GM18502 (cell line): ENCODE results near the gene ABLIM1.

ENCODE experiments used
- ATAC-seq: cut with Tn5 transposase; IDR thresholded peaks from one replicate; pipeline ENCODE4 v1.9.1; 2021; ENCODE audit warnings: mild to moderate bottlenecking; ENCODE audit not compliant: unreplicated experiment, poor library complexity

ABLIM1 gene

GRCh38 chr10:114551636-114551972 lies 106.5 kb downstream of the ABLIM1 start:
- no peak for ATAC-seq

GRCh38 chr10:114550756-114551635 lies 107.1 kb downstream of the ABLIM1 start:
- no peak for ATAC-seq

DNA sequence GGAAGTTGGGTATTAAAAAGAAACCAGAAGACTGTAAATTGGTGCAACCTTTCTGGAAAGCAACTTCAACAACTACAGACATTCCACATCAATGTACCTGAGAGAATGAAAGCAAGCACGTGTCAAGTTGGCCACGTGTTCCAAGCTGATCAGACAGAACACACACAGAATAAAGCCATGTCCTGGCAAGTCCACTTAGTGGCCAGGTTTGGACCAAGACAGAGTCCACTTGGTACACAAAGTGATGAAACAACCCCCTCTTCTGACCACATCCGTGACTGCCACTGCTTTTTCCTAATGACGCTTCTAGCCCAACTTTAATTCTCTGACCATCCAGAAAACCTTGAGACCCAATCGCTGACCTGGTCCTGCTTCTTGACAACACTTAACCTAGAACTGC lies 109.4 kb downstream of the ABLIM1 start:
- no peak for ATAC-seq

DNA sequence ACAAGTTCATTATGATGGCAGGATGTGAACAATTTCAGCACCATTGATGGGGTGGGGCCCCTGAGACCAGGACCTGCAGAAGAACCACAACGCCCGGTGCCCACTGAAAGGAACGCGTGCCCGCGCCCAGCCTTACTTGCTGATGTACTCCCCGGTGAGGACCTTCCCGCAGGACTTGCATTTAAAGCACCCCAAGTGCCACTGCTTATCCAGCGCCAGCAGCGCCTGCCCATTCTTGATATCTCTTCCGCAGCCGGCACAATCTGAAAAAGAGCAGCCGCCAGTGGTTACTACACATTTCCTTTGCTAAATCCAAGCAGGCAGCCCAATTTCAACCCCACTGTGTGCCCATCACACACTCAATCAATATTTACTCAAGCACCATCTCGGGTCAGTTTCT lies 110.6 kb downstream of the ABLIM1 start:
- ATAC-seq = no peak

- ATAC-seq = no peak
These were observed 111.0 kb downstream of the ABLIM1 start for GRCh38 chr10:114547056-114547455.

GRCh38 chr10:114545819-114546218 lies 112.3 kb downstream of the ABLIM1 start:
- ATAC-seq = no peak

- no peak for ATAC-seq
These were observed 113.0 kb downstream of the ABLIM1 start for GRCh38 chr10:114545071-114545470.

DNA sequence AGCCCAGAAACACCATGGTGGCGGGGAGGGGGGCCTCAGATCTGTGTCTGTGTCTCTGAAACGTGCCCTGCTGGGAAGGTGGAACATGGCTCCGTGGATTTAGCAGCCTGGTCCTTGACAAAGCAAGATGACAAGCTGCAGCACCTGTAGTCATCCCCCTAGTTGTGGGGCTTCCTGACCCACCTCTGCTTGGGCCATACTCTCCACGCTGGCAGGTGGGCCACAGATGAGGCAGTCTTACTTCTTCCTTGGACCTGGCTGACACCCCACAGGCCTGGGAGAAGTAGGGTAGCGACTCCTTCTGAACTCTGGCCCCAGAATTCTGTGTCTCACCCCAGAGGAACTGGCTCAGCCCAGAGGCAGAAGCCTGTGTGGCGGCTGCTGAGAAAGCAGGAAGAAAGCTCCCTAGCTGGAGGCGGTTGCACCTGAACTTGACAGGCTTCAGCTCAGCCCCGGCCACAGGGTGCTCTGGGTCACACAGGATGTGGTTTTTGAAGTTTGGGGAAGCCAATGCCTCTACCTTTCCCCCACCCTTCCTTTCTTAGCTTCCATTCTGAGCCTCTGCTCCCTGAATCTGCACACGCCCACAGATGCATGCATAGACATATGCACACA lies 113.9 kb downstream of the ABLIM1 start:
- ATAC-seq = peak; percentile 97

- no peak for ATAC-seq
These were observed 114.6 kb downstream of the ABLIM1 start for GRCh38 chr10:114543456-114543855.

DNA sequence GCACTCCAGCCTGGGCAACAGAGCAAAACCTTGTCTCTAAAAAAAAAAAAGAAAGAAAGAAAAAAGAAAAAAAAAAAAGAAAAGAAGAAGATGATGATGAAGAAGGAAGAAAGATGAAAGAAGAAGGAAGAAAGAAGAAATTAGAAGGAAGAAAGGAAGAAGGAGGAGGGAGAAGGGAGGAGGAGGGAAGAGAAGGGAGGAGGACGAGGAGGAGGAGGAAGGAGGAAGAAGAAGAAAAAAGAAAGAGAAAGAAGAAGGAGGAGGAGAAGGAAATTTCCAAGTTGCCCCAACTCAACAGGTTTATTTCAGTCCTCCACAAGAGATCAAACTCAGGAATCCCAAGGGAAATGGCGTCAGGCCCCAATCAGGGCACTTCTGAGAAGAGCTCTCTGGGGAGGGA lies 115.7 kb downstream of the ABLIM1 start:
- no peak for ATAC-seq

DNA sequence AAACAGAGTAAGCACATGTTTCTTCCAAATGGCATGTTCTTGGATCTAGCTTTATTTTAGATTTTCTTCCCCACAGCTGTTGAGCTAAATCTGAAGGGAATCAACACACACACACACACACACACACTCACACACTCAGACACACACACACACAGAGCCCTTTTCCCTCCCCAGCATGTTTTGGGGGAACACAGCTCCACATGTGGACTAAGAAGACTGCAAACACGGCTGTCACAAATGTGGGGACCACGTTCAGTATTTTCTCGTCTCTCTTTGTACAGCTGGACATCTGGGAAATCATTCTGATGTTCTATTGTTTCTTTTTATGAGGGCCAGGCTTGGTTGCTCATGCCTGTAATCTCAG lies 116.3 kb downstream of the ABLIM1 start:
- no peak for ATAC-seq

DNA sequence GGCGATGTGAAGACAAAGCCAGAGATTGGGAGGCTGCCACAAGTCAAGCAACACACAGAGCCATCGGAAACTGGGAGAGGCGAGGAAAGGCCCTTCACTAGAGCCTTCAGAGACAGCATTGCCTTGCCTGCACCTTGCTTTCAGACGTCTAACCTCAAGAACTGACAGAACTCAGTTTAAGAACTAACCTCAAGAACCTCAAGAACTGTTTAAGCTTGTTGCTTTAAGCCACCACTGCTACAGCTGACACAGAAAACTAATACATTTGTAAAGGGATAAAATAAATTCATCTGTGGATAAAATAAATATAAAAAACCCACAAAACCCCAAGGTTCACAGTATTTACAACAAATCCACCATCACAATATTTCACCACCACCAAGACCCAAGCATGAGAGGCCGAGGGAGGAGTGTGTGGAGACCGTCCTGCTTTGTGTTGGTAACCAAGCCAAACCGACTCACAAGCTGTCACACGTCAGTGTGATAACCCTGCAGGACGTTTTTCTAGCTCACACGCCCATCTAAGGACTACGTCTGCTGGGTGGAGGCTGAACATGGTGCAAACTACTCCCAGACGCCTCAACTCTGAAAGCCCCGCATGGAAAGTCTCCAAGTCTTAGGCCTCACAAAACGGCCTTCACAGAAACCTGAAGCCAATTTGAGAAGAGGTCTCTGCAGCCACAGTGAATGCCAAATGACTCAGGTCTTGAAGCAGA lies 116.8 kb downstream of the ABLIM1 start:
- peak; percentile 38 for ATAC-seq

DNA sequence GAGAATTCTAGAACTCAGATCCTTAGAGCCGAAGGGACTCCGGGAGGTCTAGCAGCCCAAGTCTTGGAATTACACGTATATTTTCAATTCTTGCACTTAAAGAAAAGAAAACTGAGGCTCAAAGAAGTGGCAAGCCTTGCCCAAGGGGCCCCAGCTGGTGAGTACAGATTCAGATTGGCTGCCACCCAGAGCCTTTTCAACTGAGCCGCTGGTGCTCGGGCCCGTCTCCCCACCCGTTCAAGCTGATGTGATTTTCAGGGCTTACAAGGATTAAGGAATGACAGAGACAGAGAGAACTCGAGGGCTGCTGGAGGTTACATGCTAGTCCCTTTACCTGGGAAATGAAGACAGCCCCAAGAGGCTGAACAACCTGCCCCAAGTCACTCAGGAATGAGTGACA lies 117.8 kb downstream of the ABLIM1 start:
- ATAC-seq = no peak

- ATAC-seq = no peak
These were observed 118.5 kb downstream of the ABLIM1 start for GRCh38 chr10:114539623-114540022.

- peak; percentile 35 for ATAC-seq
These were observed 119.7 kb downstream of the ABLIM1 start for GRCh38 chr10:114538181-114538906.

GRCh38 chr10:114537736-114538135 lies 120.3 kb downstream of the ABLIM1 start:
- no peak for ATAC-seq

GRCh38 chr10:114534571-114534981 lies 123.5 kb downstream of the ABLIM1 start:
- ATAC-seq = no peak

DNA sequence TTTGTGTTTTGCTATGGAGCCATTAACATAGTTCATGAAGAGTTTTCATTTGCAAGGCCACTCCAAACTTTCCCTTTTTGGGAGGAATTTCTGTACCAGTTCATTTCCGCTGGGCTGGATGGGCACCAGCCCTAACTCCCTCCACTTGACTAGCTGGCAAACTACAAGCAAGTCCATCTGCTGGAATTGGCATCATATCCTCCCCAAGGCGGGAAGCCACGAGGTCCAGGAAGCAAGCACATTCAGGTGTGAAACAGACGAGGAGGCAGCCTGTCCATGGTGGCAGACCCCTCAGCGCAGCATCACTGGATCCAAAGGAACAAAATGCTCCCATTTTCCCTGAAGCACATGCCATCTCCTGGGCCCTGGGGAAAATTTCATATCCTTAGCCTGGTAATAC lies 125.8 kb downstream of the ABLIM1 start:
- no peak for ATAC-seq

GRCh38 chr10:114526504-114527238 lies 131.4 kb downstream of the ABLIM1 start:
- ATAC-seq = peak; percentile 98

DNA sequence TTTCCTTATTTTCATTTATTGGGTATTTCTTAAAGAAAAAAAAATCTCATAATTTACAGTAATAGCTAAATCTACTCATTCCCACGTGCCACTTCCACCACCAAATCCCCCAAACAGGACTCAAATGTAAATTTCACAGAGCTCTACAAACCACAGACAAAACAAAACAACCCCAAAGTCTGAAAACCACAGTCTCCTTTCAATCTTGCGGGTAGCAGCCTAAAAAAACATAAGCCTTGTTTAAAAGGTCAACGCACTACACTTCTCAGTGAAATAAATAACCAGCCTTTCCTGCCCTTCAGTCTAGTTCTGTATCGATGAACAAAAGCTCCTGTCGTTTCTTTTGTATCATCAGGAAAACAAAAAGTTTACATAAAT lies 132.0 kb downstream of the ABLIM1 start:
- ATAC-seq = peak; percentile 31
